Iris pigment epithelial cell (primary cell): Measurements from ENCODE around the gene HK2.

Source experiments
- DNase-seq: peaks from one replicate; pipeline ENCODE4 v3.0.0-alpha.2; 2011; ENCODE audit warnings: low read depth

Gene HK2

GRCh38 chr2:74937221-74937880 is 103.4 kb downstream of the HK2 start:
- DNase-seq, result no peak

- DNase-seq, result no peak
Observed at GRCh38 chr2:74938264-74938663, 104.3 kb downstream of the HK2 start.

- no peak for DNase-seq
Observed at GRCh38 chr2:74939919-74940812, 106.2 kb downstream of the HK2 start.

- no peak for DNase-seq
Observed at GRCh38 chr2:74941284-74941683, 107.4 kb downstream of the HK2 start.

GRCh38 chr2:74942263-74942662 is 108.3 kb downstream of the HK2 start:
- DNase-seq, result no peak
